HG03558 (cell line): Measurements from ENCODE around the gene ITGA3.
"Not testable (repeated sequence)": the region's sequence is repeated elsewhere in the genome, so short reads cannot be mapped to it uniquely, and the experiment has no call there.

Source experiments
- ATAC-seq: cut with Tn5 transposase; IDR thresholded peaks from one replicate; pipeline ENCODE4 v1.9.1; 2021; ENCODE audit warnings: moderate number of reproducible peaks; ENCODE audit not compliant: unreplicated experiment; ENCODE audit errors: extremely low read depth

The ITGA3 gene

DNA sequence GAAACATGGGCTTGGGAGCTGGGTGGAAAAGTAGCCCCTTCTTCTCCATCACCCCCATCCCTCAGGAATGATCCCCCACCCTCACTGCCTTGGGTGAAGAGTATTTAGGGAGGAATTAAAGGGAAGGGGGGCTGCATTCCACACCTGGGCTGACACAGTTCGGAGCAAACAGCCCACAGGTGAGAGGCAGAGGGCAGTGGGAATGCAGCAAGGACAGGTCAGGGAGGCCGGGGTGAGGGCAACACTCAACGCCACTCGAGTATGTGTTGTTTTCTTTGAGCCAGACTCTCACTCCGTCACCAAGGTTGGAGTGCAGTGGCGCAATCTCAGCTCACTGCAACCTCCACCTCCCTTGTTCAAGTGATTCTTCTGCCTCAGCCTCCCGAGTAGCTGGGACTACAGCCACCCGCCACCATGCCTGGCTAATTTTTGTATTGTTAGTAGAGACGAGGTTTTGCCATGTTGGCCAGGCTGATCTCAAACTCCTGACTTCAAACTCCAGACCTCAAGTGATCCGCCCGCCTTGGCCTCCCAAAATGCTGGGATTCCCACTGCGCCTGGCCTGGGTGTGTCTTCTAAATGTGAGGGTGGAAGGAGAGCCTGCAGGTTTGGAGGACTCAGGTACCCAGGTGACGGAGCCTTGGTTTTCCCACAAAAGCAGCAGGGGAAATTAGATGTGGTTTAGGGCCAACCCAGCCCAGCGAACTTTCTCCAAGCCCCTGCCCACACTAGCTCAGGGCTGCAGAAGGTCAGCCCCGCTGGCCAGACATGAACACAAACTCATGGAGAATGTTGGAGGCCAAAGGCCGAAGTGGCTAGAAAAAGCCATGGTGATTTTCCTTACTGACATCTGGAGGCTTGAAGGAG lies 21.2 kb upstream of the ITGA3 start:
- no peak for ATAC-seq

DNA sequence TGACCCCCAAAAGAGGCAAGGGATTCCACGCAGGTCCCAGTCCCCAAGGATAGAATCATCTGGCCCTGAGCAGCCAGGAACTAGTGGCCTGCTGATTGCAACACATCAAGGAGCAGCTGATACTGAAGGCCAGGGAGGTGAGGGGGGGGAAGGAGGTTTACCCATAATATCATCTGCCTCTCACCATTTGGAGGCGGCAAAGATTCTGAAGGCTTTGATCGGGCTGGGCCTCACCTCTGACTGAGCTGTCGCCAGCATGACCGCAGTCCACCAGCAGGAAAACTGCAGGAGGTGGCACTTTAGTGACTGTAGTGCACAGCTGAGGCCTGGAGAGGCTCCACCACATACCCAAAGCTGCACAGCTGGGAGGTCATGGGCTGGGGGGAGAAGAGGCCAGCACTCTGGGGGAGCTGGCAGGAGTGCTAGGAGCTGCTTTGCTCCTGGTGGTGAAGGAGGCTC lies 20.5 kb upstream of the ITGA3 start:
- no peak for ATAC-seq

DNA sequence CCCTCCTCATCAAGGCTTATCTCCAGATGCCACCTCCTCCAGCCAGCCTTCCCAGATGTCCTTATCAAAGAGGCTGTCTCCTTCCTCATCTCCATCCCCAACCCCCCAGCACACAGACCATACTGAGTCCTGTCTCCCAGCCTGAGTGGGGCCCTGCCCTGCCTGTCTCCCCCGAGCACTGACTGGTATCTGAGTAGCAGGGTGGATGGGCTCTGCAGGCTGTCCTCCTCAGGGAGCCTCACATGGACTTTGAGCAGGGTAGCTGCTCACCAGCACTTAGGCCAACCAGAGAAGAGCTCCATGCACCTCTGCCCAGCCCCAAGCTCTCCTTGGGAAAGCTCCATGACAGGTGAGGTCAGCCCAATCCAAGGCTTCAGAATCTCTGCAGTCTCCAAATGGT lies 20.0 kb upstream of the ITGA3 start:
- ATAC-seq: no peak

DNA sequence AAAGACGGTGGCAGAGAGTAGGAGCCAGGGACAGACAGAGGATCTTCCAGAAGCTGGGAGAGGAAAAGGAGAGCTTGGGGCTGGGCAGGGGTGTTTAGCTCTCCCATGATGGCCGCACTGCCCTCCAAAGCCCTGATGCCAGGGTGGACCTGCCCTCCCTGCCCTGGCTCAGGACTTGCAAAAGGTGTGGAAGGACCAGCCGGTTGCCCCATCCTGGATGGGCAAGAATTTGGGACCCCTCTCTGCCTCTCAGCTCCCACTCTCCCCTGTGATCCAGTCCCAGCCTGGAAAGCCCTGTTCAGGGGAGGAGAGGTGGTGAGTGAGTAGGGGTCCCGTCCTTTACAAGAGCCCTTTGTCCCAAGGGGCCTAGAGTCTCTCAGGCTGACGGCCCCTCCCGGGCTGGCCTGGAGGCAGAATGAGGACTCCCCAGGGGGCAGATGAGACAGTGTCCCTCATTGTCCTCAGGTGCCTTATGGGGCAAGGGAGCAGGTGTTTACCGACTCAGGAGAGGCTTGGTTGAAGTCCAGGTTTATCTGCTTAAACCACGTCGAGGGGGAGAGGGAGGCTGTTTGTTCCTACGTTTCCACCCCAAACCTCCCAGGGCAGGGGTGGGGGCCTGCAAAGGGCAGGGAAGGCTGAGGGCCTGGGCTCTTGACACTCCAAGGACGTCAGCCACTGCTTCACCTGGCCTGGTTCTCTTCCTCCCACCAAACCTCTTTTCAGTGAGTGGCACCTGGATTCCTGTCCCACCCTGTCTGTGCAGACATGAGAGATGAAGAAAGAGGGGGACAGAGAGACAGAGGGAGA lies 19.3 kb upstream of the ITGA3 start:
- ATAC-seq: no peak

DNA sequence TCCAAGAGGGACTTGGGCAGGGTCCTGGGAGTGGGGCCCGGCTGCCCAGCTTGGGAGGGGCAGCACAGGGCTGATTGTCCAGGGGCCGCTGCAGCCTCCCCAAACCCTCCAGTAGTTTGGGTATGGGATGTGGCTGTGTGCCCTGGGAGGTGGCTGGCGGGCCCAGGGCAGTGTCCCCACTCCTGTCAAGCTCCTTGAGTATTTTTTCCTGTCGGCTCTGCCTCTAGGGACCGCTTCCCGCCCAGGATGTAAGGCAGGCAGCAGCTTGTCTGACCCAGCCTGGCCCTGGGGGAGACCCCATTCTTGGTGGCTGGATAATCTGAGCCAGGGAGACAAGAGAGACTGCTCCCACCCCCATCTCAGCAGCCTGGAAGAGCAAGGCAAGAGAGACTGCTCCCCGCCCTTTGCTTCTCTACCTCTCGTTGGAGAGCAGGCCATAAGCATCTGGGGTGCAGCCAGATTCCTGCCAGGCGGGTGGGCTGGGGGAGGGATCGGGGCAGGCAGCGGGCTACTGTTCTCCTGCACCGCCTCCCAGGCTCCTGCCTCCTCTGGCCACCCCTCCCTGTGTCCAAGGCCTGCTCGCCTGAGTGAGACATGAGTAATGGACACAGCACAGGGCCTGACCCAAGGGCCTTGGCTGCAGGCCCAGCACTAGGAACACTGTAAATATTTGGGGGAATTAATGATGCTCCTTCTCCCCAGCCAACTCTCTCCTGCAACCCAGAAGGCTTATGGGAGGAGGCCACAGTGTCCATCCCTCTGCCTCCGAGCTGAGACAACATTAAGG lies 18.4 kb upstream of the ITGA3 start:
- no peak for ATAC-seq

DNA sequence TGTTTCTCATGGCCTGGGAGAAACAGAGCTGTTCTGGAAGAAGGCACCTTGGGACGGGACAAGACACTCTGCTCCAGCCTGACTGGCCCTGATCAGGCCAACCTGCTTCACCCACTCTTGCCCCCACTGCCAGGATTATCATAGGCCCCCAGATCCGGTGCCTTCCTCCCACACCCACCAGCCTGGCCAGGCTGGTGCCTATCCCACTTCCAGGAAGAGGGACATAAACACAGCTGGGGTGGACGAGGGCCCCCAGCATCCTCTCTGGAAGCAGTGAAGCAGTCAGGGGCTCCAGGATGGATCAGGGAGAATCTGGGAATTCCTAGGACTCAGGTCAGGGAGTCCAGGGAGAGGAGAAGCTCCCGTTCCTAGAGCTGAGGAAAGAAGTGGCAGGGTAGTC lies 16.9 kb upstream of the ITGA3 start:
- no peak for ATAC-seq

DNA sequence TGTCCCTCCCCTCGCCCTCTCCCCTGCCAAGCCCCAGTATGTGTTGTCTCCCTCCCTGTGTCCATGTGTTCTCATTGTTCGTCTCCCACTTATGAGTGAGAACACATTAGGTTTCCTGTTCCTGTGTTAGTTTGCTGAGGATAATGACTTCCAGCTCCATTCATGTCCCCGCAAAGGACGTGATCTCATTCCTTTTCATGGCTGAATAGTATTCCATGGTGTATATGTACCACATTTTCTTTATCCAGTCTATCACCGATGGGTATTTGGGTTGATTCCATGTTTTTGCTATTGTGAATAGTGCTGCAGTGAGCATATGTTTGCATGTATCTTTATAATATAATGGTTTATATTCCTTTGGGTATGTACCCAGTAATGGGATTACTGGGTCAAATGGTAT lies 15.4 kb upstream of the ITGA3 start:
- not testable (repeated sequence) for ATAC-seq

DNA sequence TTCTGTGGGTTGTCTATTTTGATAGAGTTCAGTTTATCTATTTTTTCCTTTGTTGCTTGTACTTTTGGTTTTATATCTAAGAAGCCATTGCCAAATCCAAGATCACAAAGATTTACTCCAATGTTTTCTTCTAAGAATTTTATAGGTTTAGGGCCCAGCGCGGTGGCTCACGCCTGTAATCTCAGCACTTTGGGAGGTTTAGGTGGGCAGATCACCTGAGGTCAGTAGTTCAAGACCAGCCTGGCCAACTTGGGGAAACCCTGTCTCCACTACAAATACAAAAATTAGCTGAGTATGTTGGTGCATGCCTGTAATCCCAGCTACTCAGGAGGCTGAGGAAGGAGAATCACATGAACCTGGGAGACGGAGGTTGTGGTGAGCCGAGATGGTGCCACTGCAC lies 13.7 kb upstream of the ITGA3 start:
- ATAC-seq: no peak

DNA sequence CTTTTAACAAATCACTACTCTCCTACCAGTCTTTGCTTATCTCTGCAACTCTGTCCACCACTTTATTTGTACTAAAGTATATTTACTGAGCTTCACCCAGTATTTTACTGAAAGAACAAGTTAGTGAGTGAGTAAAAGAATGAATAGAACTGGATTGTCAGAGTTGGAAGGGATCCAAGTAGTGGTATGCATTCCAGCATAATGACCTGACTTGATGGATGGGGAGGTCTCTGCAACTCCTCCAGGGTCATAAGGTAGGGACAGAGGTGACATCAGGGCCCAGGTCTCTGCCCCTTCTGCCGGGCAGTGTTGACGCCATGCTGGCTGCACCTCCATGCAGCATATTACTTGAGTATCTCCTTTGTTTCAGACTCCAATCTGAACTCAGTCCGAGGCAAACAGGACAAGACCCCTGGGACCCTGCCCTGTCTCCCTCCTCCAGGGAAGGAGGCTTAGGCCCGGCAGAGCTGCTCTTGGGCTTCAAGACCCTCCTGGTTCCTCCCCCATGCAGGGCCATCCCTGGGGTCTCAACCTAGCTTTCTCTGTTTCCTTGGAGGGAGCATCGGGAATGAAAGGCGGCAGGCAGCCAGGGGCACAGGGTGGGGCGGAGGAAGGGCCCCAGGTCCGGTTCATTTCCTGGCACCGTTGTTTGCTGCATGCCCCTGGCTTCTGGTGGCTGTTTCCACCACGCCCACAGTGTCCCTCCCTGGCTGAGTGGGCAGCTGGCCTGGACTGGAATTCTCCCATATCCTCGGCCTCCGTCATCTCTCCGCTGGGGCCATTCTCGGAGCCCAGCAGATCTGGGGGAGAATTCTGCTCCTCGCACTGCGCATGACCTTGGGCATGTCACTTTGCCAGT lies 12.4 kb upstream of the ITGA3 start:
- no peak for ATAC-seq

DNA sequence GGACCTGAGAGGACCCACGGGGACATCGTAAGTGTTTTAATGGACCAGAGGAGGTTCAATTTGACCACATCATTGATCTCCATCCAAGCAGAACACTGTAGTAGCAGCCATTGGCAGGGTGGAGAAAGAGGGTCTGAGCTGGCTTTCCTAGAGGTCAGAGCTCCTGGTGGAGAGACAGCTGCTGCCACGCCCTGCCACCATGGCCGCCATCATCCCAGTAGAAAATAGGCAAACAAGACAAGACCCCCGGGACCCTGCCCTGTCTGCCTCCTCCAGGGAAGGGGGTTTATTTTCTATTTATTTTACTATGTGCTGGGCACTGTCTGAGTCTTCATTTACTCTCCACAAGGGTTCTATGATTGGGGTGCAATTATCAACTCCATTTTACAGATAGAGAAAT lies 11.4 kb upstream of the ITGA3 start:
- no peak for ATAC-seq

DNA sequence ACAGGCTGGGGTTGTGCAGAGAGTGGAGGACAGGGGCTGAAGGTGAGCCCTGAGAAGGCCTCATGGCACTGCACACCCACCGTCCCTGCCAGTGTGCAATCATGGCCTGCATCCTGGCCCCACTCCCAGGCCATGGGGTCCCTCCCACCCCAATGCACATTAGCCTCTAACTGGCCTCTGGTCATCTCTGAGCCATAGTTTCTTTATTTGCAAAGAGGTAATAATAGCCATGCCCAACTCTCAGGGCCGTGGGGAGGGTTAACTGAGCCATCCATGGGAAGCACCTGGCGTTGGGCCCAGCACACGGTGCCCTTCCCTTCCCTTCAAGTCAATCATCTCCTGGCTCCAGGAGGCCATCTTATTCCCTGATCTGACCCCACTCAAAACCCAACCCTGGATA lies 10.8 kb upstream of the ITGA3 start:
- no peak for ATAC-seq

DNA sequence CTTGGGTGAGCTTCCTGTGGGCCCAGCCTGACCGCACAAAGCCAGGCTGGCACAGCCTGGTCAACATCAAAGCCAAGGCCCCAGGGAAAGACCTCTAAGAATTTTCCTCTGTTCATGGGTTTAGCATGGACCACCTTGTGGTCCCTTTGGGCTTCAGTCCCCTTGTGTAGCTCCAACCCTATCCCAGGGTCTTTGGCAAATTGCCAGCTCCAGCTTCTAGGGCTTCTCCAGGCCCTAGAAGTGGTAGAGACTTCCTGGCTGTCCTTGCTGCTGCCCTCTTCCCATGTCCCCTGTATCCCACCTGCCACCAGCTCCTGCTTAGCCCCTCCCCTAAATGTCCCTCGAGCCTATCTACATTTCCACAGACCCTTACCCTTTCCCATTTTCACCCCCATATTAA lies 9.7 kb upstream of the ITGA3 start:
- ATAC-seq: no peak

DNA sequence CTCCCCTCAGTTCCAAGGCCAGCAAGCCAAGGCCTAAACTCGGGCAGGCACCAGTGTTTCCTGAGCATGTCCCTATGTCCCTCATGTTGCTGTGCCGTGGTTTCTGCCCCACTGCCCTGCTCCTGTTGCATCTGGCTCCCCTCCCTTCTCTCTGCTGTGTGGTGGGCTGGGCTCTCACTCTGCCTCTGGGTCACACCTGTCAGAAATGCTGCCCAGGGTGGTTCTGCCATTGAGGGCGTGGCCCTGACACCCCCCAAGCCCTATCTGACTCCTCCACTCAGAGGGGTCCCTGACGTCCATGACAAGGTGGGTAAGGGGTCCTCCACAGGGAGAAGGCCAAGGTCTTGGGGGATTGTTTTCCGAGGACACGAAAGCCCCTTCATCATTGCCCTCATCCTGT lies 9.2 kb upstream of the ITGA3 start:
- ATAC-seq: no peak

DNA sequence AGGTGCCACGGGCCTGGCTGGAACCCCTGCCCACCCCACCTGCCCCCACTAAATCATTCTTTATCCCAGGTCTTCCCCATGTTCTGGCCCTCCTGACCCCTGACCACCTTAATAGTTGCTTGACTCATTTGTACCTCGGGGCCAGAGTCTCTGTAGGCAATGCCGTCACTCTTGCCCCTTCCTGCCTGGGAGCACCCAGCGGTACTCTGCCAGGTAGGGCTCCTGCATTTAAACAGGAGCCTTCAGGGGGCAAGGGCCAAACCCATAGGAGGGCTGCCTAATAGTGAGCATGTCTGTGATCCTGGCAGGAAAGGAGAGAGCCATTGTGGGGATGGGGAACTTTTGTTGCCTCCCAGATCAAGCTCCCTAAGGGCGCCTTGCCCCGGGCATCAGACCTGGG lies 8.8 kb upstream of the ITGA3 start:
- ATAC-seq: no peak

DNA sequence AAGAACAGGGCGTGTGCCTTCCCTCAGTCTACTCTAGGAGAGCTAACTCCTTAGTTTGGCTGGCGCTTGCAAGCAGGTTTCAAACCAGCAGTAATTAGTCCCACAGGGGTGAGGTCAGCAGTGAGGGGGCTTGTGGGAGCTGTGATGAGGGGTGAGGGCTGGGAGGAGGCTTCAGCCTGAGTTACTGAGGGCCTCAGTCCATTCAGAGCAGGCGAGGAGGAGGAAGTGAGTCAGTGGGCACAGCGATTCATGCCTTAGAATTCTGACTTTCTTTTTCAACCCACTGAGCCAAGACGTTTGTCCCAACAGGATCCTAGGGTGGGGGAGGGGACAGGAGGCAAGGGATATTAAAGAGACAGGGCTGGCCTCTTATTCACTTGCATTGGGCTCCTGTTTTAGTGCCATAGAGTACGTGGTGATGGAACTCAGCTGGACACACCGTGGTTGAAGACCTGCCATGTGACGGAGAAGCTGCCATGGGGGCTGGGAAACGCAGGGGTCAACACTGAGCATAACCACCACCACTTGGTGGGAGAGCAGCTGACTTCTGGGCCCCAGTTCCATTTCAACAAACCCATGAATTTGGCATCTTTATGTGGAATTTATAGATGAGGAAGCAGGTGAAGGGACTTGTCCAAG lies 8.3 kb upstream of the ITGA3 start:
- ATAC-seq: no peak

DNA sequence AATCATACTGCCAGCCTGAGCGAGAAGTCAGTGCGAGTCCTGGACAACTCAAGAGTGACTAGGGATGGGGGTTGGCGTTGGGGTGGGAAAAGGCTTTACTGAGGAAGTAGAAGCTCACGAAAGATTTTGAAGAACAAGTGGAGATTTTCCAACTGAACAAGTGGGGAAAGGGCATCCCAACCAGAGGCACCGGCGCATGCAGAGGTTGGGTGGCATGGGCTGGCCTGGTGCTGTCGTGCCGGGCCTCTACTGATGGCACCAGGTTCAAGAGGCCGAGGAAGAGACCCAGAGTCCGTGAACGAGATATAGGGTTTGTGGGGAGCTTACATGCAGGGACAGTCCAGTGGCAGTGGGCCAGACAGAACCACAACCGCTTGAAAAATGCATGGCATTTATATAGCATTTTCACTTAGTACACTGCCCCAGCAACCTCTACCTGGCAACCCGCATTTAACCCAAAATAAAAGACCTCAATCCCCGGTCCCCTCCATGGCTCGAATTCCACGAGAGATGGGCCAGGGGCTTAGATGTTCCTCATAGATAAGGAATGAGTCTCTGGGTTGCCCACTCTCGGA lies 7.7 kb upstream of the ITGA3 start:
- ATAC-seq: no peak

DNA sequence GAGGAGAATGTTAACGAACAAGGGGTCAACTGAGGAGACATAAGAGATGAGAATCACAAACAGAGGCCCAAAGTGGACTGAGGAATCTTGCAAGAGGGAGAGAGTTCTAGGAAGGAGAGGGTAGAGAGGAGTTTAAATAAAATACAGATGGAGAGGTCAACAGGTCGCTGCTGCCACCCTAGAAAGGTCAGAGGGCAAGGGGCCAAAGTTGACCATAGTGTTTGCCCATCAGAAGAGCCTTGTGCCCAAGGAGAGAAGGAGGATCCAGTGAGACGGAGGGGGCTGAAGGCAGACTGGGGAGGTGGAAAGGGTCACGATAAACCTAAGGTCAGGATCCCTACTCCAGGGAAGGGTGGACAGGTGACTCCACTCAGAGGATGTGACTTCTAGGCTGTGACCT lies 6.9 kb upstream of the ITGA3 start:
- no peak for ATAC-seq

DNA sequence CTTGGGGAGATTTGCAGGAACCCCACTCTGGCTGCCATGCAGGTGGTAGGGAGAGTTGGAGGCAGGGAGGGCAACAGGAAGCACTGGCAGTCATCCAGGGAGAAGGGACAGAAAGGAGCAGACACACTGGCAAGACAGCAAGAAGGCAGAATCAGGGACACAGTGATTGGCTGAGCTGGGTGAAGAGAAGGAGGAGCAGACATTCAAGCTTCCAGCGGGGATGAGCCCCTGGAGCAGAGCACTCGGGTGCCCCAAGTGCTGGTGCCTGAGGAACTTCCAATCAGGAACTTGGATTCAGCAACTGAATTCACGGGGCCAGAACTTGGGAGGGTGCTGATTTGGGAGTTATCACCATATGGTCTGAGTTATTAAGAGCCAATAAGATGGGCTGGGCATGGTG lies 6.3 kb upstream of the ITGA3 start:
- ATAC-seq: no peak

DNA sequence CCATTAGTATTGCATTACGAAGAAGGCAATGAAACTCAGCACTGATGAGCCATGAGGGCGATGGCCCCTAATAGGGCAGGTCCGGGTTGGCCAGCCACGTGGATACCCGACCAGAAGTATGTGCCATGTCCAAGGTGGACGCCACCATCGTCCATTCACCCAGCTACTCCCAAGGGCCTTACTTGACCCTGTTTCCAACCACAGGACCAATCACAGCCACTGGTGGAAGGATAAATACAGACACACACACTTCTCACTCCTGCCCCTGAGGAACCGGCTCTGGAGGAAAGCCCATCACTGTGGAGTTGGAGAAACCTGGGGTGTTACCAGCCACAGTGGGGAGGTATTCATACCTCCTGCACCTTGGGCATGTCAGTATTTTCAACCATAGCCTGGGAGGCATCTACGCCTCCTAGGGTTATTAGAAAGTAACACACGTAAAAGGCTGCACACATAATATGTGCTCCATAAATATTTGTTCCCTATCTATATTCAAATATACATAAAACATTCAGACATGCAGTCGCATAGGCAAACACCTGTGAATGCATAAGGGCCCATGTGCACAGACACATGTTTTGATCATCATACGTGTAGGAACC lies 5.4 kb upstream of the ITGA3 start:
- ATAC-seq: no peak
